ENCODE results near the gene ROBO1.

DNA sequence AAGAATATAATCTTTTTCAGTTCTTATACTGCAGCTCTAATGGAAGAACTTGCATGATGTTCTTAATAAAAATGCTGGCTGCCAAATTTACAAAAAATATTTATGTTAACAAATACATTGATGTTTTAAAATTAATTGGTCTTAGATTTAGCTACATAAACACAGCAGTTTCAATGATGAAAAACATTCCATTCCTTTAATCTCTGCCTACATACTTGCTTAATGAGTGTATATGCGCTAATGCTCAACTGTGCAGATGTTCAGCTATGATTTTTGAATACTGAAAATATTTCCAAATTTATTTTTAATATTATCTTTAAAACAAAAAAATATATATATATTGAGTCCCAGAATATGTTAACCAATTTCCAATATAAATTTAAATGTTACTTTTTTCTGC, 867.4 kb downstream of the ROBO1 start:
- TF ChIP-seq, protein P1, sequence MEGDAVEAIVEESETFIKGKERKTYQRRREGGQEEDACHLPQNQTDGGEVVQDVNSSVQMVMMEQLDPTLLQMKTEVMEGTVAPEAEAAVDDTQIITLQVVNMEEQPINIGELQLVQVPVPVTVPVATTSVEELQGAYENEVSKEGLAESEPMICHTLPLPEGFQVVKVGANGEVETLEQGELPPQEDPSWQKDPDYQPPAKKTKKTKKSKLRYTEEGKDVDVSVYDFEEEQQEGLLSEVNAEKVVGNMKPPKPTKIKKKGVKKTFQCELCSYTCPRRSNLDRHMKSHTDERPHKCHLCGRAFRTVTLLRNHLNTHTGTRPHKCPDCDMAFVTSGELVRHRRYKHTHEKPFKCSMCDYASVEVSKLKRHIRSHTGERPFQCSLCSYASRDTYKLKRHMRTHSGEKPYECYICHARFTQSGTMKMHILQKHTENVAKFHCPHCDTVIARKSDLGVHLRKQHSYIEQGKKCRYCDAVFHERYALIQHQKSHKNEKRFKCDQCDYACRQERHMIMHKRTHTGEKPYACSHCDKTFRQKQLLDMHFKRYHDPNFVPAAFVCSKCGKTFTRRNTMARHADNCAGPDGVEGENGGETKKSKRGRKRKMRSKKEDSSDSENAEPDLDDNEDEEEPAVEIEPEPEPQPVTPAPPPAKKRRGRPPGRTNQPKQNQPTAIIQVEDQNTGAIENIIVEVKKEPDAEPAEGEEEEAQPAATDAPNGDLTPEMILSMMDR (IDR thresholded peaks at IDR 0.05) = no peak
- TF ChIP-seq POLR2A (IDR thresholded peaks at IDR 0.05) = no peak

Data from right lobe of liver (tissue), 4 donors.